MM.1S (cell line): ENCODE data around the gene ATXN10.

Experiments used
- DNase-seq: peaks from one replicate; pipeline ENCODE4 v3.0.0-alpha.2; 2015
- H2AFZ ChIP-seq: fragments of 300-600 bp; sonication (generic); 2 replicates; pipeline ENCODE4 v1.6.0; 2016; ENCODE audit warnings: antibody characterized with exemption, low read length
- H3F3A ChIP-seq: fragments of 300-600 bp; sonication (generic); 2 replicates; pipeline ENCODE4 v1.6.1; 2016; ENCODE audit warnings: mild to moderate bottlenecking, antibody characterized with exemption, low read length, moderate library complexity, mixed read lengths; ENCODE audit not compliant: insufficient read depth
- H3K27ac ChIP-seq: fragments of 300-600 bp; sonication (generic); 2 replicates; pipeline ENCODE4 v1.5.1; 2016; ENCODE audit warnings: mild to moderate bottlenecking, low read length
- H3K27me3 ChIP-seq: fragments of 300-600 bp; sonication (generic); replicated peaks from 2 replicates; pipeline ENCODE4 v1.6.0; 2016; ENCODE audit warnings: low read length; ENCODE audit not compliant: insufficient read depth
- H3K36me3 ChIP-seq: fragments of 300-600 bp; sonication (generic); replicated peaks from 2 replicates; pipeline ENCODE4 v1.6.1; 2016; ENCODE audit warnings: mild to moderate bottlenecking, low read length, mixed read lengths; ENCODE audit not compliant: insufficient read depth
- H3K4me1 ChIP-seq: fragments of 300-600 bp; sonication (generic); 2 replicates; pipeline ENCODE4 v1.6.1; 2016; ENCODE audit warnings: low read length, mixed read lengths
- H3K4me2 ChIP-seq: fragments of 300-600 bp; sonication (generic); 2 replicates; pipeline ENCODE4 v1.6.0; 2016; ENCODE audit warnings: low read depth, low read length
- H3K4me3 ChIP-seq: fragments of 300-600 bp; sonication (generic); 2 replicates; pipeline ENCODE4 v1.5.1; 2016; ENCODE audit warnings: low read length, mixed read lengths
- H3K79me2 ChIP-seq: fragments of 300-600 bp; sonication (generic); 2 replicates; pipeline ENCODE4 v1.6.1; 2016; ENCODE audit warnings: mixed run types, low read length, mixed read lengths
- H3K9ac ChIP-seq: fragments of 300-600 bp; sonication (generic); 2 replicates; pipeline ENCODE4 v1.6.1; 2016; ENCODE audit warnings: low read length, mixed read lengths
- H3K9me2 ChIP-seq: fragments of 300-600 bp; sonication (generic); replicated peaks from 2 replicates; pipeline ENCODE4 v1.6.1; 2016; ENCODE audit warnings: mild to moderate bottlenecking, low read length, mixed read lengths; ENCODE audit not compliant: insufficient read depth
- H3K9me3 ChIP-seq: fragments of 300-600 bp; sonication (generic); replicated peaks from 2 replicates; pipeline ENCODE4 v1.6.1; 2016; ENCODE audit warnings: mild to moderate bottlenecking, low read length, mixed read lengths; ENCODE audit not compliant: insufficient read depth
- H4K20me1 ChIP-seq: fragments of 300-600 bp; sonication (generic); 2 replicates; pipeline ENCODE4 v1.6.1; 2016; ENCODE audit warnings: mild to moderate bottlenecking, low read length, moderate library complexity, mixed read lengths; ENCODE audit not compliant: insufficient read depth
- CTCF ChIP-seq: fragments of 300-600 bp; sonication (generic); IDR thresholded peaks from 2 replicates; pipeline ENCODE4 v1.5.1; 2016; ENCODE audit warnings: antibody characterized with exemption, low read length, mixed read lengths
- EZH2 ChIP-seq: fragments of 300-600 bp; sonication (generic); optimal IDR thresholded peaks from 2 replicates; pipeline ENCODE3; 2017; ENCODE audit warnings: low read depth, mild to moderate bottlenecking, antibody characterized with exemption, low read length, mixed read lengths
- EZH2phosphoT487 ChIP-seq: fragments of 300-600 bp; sonication (generic); IDR thresholded peaks from 2 replicates; pipeline ENCODE4 v1.6.1; 2018; ENCODE audit warnings: antibody characterized with exemption, low read length

ATXN10 gene

DNA sequence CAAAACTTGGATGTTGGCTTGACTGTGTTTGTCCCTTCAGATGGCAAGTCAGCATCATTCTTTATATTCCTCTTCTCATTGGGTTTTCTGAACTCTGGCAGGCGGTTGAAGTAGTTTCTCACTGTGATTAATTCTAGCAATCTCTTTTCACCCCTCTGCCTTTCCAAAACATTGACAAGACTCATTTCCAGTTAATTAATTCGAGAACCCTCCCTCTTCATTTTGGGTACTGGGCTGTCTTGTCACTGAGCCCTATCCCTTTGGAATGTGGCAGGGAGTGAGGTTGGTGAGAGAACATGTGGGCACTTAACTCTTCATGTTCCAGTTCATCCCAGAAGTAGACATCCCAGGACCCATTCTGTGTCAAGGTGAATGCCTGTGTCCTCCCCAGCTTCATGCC, 172.4 kb downstream of the ATXN10 start:
- Histone ChIP-seq H3K36me3 (no peaks in the 10 kb centered on the region), H4K20me1 (no peaks in the 10 kb centered on the region), H3K79me2 (no peaks in the 10 kb centered on the region), H3K9me2 (no peaks in the 10 kb centered on the region), H3K4me3 (no peak overlapping the region), H3K27ac (no peak overlapping the region), H3F3A (no peaks in the 10 kb centered on the region), H3K9ac (no peak overlapping the region), H3K4me2 (no peak overlapping the region), H3K27me3 (no peaks in the 10 kb centered on the region), H2AFZ (no peak overlapping the region), H3K9me3 (no peaks in the 10 kb centered on the region), H3K4me1 (no peaks in the 10 kb centered on the region)
- TF ChIP-seq CTCF, result no peak
- no peak for TF ChIP-seq EZH2phosphoT487
- TF ChIP-seq EZH2, result no peak
- DNase-seq, result no peak

DNA sequence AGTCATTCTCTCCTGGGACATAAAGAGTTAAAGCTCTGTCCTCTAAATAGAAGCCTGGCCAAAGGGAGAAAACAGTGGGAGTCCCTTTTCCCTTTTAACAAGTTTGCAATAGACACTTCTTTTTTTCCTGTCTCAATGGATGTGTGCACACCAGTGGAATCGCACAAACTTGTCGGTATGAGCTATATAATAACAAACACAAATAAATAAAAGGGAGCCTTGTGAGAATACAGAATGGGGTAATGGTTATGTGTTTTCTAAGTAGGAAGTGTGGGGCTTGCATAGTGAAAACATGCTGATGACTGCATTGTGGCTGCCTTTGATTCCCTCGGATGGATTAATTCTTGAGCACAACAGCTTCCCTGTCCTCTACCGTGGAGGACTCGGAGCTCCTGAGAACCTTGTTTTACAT, 173.4 kb downstream of the ATXN10 start:
- Histone ChIP-seq H3K27me3 (no peaks in the 10 kb centered on the region), H2AFZ (no peak overlapping the region), H3K4me1 (no peaks in the 10 kb centered on the region), H3K4me3 (no peak overlapping the region), H4K20me1 (no peaks in the 10 kb centered on the region), H3K9me2 (no peaks in the 10 kb centered on the region), H3K27ac (no peak overlapping the region), H3K4me2 (no peak overlapping the region), H3F3A (no peaks in the 10 kb centered on the region), H3K9me3 (no peaks in the 10 kb centered on the region), H3K79me2 (no peaks in the 10 kb centered on the region), H3K36me3 (no peaks in the 10 kb centered on the region), H3K9ac (no peak overlapping the region)
- no peak for DNase-seq
- TF ChIP-seq EZH2phosphoT487 (no peak), EZH2 (no peak), CTCF (no peak)

DNA sequence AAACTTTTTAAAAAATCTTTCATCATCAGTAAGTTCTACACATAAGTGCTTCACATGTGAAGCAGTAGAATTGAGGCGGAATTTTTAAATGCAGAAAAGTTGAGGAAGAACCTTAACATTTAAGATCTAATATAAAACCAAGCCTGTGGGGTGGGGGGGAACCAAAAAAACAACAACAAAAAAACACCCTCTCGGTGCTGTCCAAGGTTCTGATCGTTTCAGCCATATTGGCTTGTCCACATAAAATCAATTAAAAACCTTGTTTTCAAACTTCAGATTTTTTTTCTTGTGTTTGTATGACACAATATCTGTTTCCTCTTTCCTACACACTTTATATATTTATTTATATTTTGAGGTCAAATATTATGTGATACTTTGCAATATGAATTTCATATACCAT, 175.3 kb downstream of the ATXN10 start:
- Histone ChIP-seq H3K9me2 (no peaks in the 10 kb centered on the region), H3F3A (no peaks in the 10 kb centered on the region), H3K27me3 (no peaks in the 10 kb centered on the region), H2AFZ (no peak overlapping the region), H3K4me3 (no peak overlapping the region), H3K27ac (no peak overlapping the region), H3K4me1 (no peaks in the 10 kb centered on the region), H3K79me2 (no peaks in the 10 kb centered on the region), H3K9ac (no peak overlapping the region), H3K36me3 (no peaks in the 10 kb centered on the region), H3K4me2 (no peak overlapping the region), H3K9me3 (no peaks in the 10 kb centered on the region), H4K20me1 (no peaks in the 10 kb centered on the region)
- TF ChIP-seq CTCF (no peak), EZH2phosphoT487 (no peak), EZH2 (no peak)
- DNase-seq, result no peak
